ENCODE measurements around the gene MMS19.

The MMS19 gene

GRCh38 chr10:97445722-97446639 is 52.2 kb downstream of the MMS19 start, which contains the start of the genes EXOSC1 and ZDHHC16:
Gene EXOSC1 (minus strand): TSS chr10:97446006. CDS start chr10:97445985, 21 bp downstream.
Gene ZDHHC16 (plus strand): TSS chr10:97446175. CDS start chr10:97451676, 5,501 bp downstream.
- DNase-seq: peak; percentile 96
- TF ChIP-seq, protein P1, sequence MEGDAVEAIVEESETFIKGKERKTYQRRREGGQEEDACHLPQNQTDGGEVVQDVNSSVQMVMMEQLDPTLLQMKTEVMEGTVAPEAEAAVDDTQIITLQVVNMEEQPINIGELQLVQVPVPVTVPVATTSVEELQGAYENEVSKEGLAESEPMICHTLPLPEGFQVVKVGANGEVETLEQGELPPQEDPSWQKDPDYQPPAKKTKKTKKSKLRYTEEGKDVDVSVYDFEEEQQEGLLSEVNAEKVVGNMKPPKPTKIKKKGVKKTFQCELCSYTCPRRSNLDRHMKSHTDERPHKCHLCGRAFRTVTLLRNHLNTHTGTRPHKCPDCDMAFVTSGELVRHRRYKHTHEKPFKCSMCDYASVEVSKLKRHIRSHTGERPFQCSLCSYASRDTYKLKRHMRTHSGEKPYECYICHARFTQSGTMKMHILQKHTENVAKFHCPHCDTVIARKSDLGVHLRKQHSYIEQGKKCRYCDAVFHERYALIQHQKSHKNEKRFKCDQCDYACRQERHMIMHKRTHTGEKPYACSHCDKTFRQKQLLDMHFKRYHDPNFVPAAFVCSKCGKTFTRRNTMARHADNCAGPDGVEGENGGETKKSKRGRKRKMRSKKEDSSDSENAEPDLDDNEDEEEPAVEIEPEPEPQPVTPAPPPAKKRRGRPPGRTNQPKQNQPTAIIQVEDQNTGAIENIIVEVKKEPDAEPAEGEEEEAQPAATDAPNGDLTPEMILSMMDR (IDR thresholded peaks at IDR 0.05; ENCODE audit: low read depth, low read length, missing control alignments): no peak
- Histone ChIP-seq H3K4me3 (ENCODE audit: low read depth, low read length) (peak within 1 kb of the TSS; percentile 98), H3K27ac (peak within 1 kb of the TSS; percentile 53), H3K27me3 (replicated peaks) (no peaks in the 10 kb centered on the region), H3K36me3 (replicated peaks) (peaks cover 10% of the 10 kb centered on the region)
- in situ Hi-C loops (cut with HindIII; ENCODE audit: low pct_ligation_motif_present, low sequenced_read_pairs): no loop called here

DNA sequence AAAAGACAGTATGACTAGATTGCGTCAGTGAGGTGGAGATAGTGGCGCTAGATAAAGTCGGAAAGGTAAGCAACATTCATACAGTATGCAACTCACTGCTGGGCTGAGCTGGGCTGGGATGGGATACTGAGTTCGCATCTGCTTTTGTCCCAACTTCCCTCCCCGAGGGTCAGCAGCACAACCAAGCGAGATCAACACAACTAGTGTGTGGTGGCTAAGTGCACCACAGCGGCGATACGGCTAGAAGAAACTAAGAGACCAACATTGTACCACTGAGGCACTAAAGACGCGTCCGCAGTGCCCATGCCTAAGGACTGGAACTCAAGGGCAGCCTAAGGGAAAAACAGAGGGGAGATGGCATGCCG is 52.9 kb downstream of the MMS19 start:
- Histone ChIP-seq H3K27me3 (replicated peaks) (no peaks in the 10 kb centered on the region), H3K4me3 (ENCODE audit: low read depth, low read length) (peak overlapping the region; percentile 98), H3K36me3 (replicated peaks) (peaks cover 15% of the 10 kb centered on the region), H3K27ac (no peak overlapping the region)
- in situ Hi-C loops (cut with HindIII; ENCODE audit: low pct_ligation_motif_present, low sequenced_read_pairs): no loop called here
- TF ChIP-seq, protein P1 (IDR thresholded peaks at IDR 0.05; ENCODE audit: low read depth, low read length, missing control alignments): no peak
- no peak for DNase-seq

GRCh38 chr10:97444212-97444611 is 54.0 kb downstream of the MMS19 start:
- no peak for DNase-seq
- no peak overlapping the region for H3K27ac ChIP-seq
- H3K36me3 ChIP-seq (replicated peaks): peaks cover 24% of the 10 kb centered on the region
- in situ Hi-C loops (cut with HindIII; ENCODE audit: low pct_ligation_motif_present, low sequenced_read_pairs): no loop called here
- no peaks in the 10 kb centered on the region for H3K27me3 ChIP-seq (replicated peaks)
- TF ChIP-seq, protein P1 (IDR thresholded peaks at IDR 0.05; ENCODE audit: low read depth, low read length, missing control alignments): no peak
- H3K4me3 ChIP-seq (ENCODE audit: low read depth, low read length): no peak overlapping the region

DNA sequence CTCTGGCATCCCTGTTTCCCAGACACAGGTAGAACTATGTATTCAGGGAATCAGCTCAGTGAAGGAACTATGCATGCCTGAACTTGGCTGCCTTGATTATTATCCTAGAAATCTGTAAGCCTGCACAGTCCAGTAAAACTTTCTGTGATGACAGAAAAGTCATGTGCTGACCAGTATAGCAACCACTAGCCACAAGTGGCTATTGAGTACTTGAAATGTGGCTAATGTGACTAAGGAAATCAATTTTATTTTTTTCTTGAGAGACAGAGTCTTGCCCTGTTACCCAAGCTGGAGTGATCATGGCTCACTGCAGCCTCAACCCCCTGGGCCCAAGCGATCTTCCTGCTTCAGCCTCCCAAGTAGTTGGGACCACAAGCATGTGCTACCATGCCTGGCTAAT is 55.9 kb downstream of the MMS19 start:
- TF ChIP-seq, protein P1 (IDR thresholded peaks at IDR 0.05; ENCODE audit: low read depth, low read length, missing control alignments): no peak
- no peak for DNase-seq
- Histone ChIP-seq H3K27me3 (replicated peaks) (no peaks in the 10 kb centered on the region), H3K4me3 (ENCODE audit: low read depth, low read length) (no peak overlapping the region), H3K36me3 (replicated peaks) (peaks cover 39% of the 10 kb centered on the region), H3K27ac (no peak overlapping the region)
- in situ Hi-C loops (cut with HindIII; ENCODE audit: low pct_ligation_motif_present, low sequenced_read_pairs): no loop called here

DNA sequence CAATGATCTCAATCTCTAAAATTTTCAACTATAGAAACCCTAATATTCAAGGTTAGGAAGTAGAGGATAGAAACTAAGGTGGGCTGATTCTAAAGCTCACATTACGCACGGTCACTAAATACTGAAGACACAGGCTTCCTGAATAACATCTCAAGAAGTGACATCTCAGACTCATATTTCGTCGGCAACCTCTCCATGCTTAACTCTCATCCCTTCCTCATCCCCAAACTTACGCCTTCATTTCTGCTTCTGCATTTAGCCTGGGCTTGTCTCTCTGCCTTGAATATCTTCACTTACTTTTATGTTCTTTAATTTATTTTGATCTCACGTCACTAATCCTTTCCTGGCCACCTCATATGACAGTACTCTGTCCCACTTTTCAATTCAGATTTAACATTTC is 63.0 kb downstream of the MMS19 start:
- in situ Hi-C loops (cut with HindIII; ENCODE audit: low pct_ligation_motif_present, low sequenced_read_pairs): no loop called here
- TF ChIP-seq, protein P1 (IDR thresholded peaks at IDR 0.05; ENCODE audit: low read depth, low read length, missing control alignments): no peak
- H3K27me3 ChIP-seq (replicated peaks): no peaks in the 10 kb centered on the region
- peaks cover 78% of the 10 kb centered on the region for H3K36me3 ChIP-seq (replicated peaks)
- no peak for DNase-seq
- no peak overlapping the region for H3K4me3 ChIP-seq (ENCODE audit: low read depth, low read length)
- H3K27ac ChIP-seq: no peak overlapping the region
